ENCODE measurements around the gene DIAPH2.

DIAPH2 gene

DNA sequence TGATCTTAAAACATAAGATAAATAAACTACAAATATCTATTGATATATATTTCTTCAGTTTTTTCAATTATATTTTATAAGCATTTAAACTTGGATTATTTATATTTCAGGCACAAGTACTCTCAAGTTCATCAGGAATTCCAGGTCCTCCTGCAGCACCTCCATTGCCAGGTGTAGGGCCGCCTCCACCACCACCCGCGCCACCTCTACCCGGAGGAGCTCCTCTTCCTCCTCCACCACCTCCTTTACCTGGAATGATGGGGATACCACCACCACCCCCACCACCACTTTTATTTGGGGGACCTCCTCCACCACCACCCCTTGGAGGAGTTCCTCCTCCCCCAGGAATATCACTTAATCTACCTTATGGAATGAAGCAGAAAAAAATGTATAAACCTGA is 273.1 kb downstream of the DIAPH2 start:
- TF ChIP-seq, protein P1, sequence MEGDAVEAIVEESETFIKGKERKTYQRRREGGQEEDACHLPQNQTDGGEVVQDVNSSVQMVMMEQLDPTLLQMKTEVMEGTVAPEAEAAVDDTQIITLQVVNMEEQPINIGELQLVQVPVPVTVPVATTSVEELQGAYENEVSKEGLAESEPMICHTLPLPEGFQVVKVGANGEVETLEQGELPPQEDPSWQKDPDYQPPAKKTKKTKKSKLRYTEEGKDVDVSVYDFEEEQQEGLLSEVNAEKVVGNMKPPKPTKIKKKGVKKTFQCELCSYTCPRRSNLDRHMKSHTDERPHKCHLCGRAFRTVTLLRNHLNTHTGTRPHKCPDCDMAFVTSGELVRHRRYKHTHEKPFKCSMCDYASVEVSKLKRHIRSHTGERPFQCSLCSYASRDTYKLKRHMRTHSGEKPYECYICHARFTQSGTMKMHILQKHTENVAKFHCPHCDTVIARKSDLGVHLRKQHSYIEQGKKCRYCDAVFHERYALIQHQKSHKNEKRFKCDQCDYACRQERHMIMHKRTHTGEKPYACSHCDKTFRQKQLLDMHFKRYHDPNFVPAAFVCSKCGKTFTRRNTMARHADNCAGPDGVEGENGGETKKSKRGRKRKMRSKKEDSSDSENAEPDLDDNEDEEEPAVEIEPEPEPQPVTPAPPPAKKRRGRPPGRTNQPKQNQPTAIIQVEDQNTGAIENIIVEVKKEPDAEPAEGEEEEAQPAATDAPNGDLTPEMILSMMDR (conservative IDR thresholded peaks at IDR 0.05; ENCODE audit: control insufficient read depth, insufficient read depth, low read depth, low read length): no peak

DNA sequence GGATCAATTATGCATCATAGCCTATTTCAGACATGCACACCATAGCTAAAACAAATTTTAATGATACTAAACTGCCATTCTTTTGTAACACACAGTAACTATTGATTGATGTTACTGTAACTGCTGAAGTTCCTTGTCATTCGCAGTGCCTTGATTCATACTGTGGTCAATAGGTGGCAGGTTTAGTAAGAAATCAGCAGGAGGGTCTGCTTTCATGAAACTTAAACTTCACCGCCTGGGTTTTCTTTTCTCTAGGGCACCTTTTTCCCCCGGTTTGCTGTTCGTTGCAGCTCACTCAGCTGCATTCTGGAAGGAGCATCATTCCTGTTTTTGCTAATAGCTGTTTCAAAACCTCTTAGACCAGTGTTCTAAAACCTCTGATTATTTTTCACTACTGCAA is 287.2 kb downstream of the DIAPH2 start:
- DNase-seq (ENCODE audit: low read depth): no peak
- TF ChIP-seq, protein P1 (conservative IDR thresholded peaks at IDR 0.05; ENCODE audit: control insufficient read depth, insufficient read depth, low read depth, low read length): no peak
- no peak overlapping the region for H3K4me3 ChIP-seq (ENCODE audit: control insufficient read depth, low read depth, low read length)

More for the DNA sequence above, 273.1 kb downstream of the DIAPH2 start:
- H3K4me3 ChIP-seq (ENCODE audit: control insufficient read depth, low read depth, low read length): no peak overlapping the region
- no peak for DNase-seq (ENCODE audit: low read depth)

DNA sequence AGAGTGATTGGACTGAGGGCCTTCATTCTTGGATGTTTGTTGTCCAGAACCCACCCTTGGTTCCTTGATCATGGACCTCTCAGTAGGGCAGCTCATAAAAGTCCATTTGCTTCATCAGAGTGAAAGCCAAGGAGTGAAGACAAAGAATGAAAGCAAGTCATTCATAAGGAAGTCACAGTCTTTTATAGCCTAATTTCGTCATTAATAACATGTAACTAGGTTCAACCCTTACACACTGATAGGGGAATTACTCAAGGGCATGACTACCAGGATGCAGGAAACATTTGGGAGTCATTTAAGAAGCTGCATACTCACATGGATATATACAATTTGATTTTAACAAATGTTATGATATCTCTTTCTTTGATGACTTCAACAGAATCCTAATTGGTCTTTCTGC is 294.3 kb downstream of the DIAPH2 start:
- peak; percentile 1 for DNase-seq (ENCODE audit: low read depth)
- TF ChIP-seq, protein P1 (conservative IDR thresholded peaks at IDR 0.05; ENCODE audit: control insufficient read depth, insufficient read depth, low read depth, low read length): no peak
- H3K4me3 ChIP-seq (ENCODE audit: control insufficient read depth, low read depth, low read length): no peak overlapping the region

- TF ChIP-seq, protein P1 (conservative IDR thresholded peaks at IDR 0.05; ENCODE audit: control insufficient read depth, insufficient read depth, low read depth, low read length): no peak
- no peak overlapping the region for H3K4me3 ChIP-seq (ENCODE audit: control insufficient read depth, low read depth, low read length)
- DNase-seq (ENCODE audit: low read depth): no peak
These were observed 295.1 kb downstream of the DIAPH2 start for GRCh38 chrX:96979766-96980165.

DNA sequence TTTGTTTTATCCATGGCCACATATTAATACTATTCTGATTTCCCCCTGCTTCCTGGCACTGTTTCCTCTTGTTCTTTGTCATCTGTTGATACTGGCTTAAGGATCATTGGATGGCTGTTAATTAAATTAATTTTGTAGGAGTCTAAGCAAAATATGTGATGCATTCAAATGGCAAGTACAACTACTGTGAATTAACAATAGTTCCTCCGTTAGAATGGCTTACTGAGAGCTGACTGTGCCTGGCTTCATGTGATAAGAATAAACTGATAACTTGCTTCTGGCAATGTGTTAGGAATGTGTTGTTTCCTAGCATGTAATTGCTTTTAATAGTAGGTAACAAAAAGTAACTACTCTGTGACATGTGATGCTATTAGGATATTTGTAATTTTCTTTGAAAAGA is 297.5 kb downstream of the DIAPH2 start:
- H3K4me3 ChIP-seq (ENCODE audit: control insufficient read depth, low read depth, low read length): no peak overlapping the region
- TF ChIP-seq, protein P1 (conservative IDR thresholded peaks at IDR 0.05; ENCODE audit: control insufficient read depth, insufficient read depth, low read depth, low read length): no peak
- no peak for DNase-seq (ENCODE audit: low read depth)

DNA sequence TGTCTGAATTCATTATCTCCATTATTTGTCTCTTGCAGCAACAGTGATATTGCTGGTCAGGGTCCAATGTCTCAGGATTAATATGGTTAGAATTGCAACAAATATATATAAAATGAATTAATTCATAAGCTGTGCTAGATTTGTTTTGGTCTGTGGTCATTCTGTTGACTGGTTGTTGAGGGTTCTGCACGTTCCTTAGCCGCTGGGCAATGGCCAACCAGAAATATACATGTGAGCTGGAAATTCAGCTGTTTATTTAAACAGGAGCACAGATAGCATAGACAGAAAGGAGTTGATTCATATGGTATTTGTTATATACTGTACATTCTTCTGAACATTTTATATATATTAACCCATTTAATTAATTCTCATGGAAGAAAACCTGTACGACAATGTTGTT is 299.9 kb downstream of the DIAPH2 start:
- TF ChIP-seq, protein P1 (conservative IDR thresholded peaks at IDR 0.05; ENCODE audit: control insufficient read depth, insufficient read depth, low read depth, low read length): no peak
- no peak for DNase-seq (ENCODE audit: low read depth)
- no peak overlapping the region for H3K4me3 ChIP-seq (ENCODE audit: control insufficient read depth, low read depth, low read length)

GRCh38 chrX:96985046-96985445 is 300.4 kb downstream of the DIAPH2 start:
- no peak overlapping the region for H3K4me3 ChIP-seq (ENCODE audit: control insufficient read depth, low read depth, low read length)
- peak; percentile 6 for DNase-seq (ENCODE audit: low read depth)
- TF ChIP-seq, protein P1 (conservative IDR thresholded peaks at IDR 0.05; ENCODE audit: control insufficient read depth, insufficient read depth, low read depth, low read length): no peak
